GM18873 (cell line): Measurements from ENCODE around the gene TMEM151A.
"Not testable (repeated sequence)": the region's sequence is repeated elsewhere in the genome, so short reads cannot be mapped to it uniquely, and the experiment has no call there.

ENCODE experiments used
- ATAC-seq: cut with Tn5 transposase; IDR thresholded peaks from one replicate; pipeline ENCODE4 v1.9.1; 2021; ENCODE audit warnings: mild to moderate bottlenecking, moderate library complexity, moderate number of reproducible peaks; ENCODE audit not compliant: unreplicated experiment, low FRiP score

The TMEM151A gene

DNA sequence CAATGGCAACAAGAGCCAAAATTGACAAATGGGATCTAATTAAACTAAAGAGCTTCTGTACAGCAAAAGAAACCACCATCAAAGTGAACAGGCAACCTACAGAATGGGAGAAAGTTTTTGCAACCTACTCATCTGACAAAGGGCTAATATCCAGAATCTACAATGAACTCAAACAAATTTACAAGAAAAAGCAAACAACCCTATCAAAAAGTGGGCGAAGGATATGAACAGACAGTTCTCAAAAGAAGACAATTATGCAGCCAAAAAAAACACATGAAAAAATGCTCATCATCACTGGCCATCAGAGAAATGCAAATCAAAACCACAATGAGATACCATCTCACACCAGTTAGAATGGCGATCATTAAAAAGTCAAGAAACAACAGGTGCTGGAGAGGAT, 28.6 kb downstream of the TMEM151A start:
- ATAC-seq: not testable (repeated sequence)

DNA sequence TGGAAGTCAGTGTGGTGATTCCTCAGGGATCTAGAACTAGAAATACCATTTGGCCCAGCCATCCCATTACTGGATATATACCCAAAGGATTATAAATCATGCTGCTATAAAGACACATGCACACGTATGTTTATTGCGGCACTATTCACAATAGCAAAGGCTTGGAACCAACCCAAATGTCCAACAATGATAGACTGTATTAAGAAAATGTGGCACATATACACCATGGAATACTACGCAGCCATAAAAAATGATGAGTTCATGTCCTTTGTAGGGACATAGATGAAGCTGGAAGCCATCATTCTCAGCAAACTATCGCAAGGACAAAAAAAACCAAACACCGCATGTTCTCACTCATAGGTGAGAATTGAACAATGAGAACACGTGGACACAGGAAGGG, 29.1 kb downstream of the TMEM151A start:
- ATAC-seq: not testable (repeated sequence)

DNA sequence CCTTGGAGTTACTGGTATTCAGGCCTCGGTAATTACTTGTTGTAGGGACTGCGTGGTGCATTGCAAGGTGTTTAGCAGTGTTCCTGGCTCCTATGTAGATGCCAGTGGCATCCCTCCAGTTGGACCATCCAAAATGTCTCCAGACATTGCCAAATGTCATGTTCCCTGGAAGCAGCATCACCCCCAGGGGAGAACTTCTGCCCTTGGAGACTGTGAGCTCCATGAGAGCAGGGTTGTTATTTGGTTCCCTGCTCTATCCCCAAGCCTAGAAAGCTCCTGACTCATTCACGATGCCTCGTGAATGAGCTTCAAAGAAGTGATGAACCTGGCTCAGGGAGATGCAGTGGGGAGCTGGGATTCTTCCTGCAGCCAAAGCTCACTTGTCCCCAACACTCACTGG, 29.9 kb downstream of the TMEM151A start:
- no peak for ATAC-seq

DNA sequence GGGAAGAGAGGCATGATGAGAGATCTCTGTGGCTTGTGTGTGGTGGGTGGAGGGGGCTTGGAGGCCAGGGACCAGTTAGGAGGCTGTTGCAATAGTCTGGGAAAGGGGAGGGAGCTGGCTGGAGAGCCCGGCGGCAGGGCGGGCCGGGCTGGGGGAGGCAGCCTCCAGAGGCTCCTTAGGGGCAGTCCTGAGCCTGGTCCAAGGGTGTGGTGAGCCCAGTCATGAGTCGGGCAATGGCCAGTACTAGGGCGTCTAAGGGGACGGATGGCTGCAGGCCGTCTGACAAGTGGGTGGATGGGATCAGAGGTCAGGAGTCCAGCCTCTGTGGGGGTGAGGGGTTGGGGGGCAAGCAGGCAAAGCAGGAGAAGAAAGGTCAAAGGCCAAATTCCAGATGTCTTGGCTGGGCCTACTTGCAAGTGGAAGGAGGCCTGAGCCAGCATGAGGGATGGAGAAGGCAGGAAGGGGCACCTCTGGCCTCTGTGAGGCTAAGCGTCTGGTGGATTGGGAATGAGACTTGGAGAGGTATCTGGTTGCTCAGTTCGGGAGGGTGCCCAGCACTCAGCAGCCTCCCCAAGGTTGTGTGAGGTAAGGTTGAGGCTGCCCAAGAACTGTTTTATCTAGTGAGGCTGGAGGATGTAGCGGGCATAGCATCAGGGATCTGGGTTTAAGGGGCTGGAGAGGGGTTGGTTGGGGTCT, 31.2 kb downstream of the TMEM151A start:
- ATAC-seq: no peak

DNA sequence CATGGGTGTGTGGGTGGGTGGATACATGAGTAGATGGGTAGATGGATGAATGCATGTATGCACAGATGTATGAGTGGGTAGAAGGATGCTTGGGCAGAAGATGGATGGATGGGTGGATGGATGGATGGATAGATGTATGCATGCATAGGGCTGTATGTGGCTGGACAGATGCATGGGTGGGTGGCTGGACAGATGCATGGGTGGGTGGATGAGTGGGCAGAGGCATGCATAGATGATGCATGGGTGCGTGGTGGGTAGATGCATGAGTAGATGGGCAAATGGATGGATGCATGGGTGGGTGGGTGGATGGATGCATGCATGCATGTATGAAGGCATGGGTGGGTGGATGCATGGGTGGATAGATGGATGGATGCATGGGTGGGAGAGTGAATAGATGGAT, 32.0 kb downstream of the TMEM151A start:
- ATAC-seq: no peak

DNA sequence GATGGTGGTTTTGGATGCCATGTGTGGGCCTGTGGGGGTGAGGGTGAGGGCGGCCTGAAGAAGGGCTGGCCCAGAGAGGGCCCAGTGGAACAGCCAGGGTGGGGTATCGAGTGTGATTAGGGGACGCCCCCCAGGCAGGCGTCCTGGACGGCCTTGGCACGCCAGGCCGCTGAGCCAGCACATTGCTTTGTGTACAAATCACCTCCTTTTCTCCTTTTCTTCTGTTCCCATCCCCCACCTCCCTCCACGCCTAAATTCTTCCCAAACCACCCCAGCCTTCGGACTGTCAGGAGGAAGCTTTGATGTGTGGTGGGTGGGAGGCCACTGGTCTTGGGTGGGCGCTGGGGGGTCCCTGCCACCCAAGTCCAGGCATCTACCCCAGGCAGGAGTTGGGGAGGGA, 33.0 kb downstream of the TMEM151A start:
- ATAC-seq: no peak

DNA sequence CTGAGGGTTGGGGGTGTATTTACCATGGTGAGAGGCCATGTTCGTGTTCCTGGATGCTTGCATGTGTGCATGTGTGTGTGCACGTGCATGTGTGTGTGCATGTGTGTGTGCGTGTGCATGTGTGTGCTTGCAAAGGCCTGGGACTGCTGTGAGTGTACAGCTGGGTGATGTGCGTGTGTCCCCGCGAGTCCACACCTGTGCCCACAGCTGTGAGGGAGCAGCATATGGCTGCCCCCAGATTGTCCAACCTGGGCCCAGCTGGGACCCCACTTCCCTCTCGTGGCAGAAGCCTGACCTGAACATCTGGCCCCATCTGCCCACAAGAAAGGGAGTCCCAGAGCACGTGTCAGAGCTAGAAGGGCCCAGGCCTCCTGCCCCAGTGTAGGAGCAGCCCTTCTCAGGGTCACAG, 33.6 kb downstream of the TMEM151A start:
- no peak for ATAC-seq

DNA sequence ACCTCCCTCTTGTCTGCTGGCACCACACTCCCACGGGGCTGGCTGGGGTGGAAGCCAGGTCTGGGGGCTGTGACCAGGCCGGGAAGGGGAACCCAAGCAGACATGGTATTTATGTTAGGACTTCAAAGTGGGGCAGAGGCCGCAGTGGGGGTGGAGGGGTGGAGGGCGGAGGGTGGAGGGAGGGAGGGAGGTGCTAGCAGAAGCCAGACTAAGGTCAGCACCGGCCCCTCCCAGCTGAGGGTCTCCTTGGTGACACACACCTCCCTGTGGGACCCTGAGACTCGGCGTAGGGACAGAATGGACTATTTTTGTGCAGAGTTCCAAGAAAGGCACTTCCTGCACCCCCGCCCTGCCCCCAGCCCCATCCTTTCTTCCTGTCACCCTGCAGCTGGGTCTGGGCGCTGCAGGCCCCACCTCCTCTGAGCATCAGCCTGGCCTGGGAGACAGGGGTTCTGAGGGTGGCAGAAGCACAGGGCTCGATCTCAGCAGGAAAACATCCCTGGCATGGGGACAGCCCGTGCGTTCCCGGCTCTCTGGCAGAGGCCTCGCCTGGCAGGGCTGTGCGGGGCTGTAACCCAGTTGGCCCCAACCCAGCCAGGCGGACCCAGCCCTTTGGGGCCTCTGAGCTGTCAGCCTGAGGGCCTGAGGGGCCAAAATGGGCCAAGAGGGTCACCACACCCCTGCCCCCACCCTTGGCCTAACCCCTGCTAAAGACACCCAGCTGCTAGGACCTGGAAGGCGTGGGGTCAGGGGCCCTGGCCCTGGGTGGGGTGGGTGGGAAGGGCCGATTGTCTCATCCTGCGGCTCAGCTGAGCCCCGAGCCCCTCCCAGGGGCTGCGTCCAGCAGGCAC, 34.8 kb downstream of the TMEM151A start:
- ATAC-seq: no peak

DNA sequence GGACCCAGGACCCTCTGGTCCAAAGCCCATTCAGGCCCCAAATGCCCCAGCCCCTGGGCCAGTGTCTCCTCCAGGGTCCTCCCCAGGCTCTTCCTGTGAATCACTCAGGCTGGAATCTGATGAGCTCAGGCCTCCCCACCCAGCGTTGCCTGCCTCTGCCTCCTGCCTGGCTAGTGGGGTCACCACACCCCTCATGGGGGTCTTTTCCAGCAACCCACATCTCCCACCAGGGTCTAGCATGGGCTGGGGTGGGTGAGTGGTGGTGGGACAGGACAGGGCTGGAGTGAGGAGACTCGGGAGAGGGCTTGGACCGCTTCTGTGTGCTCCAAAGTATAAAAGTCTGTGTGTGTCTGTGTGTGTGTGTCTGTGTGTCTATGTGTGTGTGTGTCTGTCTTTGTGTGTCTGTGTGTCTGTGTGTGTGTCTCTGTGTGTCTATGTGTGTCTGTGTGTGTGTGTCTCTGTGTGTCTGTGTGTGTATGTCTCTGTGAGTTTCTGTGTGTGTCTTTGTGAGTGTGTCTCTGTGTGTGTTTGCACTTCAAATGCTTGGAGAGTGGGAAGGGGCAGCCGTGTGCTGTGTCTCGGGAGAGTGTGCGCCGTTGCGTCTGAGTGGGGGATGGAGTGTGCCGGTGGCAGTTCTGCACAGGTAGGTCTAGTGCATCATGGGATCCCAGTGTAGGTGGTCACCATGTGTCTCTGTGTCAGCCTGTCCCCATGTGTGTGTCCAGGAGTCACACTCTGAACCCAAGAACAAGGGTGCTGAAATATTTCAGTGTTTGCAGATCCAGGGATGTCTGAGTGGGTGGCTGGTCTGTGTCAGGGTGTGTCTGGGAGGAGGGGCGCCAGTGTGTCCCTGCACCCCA, 35.7 kb downstream of the TMEM151A start:
- no peak for ATAC-seq

DNA sequence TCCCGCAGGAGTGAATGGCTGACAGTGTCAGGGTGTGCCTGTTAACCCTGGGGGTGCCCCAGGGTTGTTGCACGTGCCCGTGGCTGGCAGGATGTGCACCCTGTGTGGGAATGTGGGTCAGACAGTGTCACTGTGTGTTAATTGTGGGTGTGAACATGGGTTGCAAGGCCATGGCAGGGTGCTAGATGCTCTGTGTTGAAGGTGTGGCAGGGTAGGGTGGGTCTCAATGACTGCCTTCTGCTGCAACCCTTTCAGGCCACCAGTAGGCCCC, 36.3 kb downstream of the TMEM151A start:
- no peak for ATAC-seq

DNA sequence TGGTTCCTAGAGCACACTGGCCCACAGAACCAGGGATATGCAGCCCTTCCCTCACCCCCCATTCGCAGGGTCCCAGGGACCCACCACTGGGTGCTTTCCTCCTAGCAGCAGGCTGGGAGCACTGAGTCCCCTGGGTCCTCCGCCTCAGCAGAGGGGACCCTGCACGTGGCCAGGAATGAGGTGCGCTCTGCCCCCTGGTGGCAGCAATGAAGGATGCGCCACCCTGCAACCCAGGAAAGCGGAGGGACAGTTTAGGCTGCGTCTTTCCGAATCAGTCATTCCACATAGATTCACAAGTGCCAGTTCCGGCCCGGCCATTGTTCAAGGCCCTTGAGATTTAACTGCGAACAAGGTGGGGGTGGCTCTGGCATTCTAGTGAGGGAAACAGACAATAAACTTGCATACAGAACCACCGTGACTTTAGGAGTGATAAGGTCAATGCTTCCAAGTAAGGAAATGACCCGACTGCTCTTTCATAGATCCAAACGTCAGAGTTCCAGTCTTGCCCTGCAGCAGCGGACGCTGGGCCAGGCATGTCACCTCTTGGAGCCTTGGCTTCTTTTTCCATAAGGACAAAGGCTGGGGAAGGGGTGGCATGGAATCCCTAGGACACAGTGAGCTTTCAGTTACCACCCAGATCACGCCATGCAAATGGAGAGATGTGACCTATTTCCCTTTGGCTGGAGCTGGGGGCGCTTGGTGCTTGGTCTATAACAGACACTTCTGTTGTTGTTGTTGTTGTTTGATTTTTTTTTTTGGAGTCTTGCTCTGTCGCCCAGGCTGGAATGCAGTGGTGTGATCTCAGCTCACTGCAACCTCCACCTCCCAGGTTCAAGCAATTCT, 36.8 kb downstream of the TMEM151A start:
- no peak for ATAC-seq

DNA sequence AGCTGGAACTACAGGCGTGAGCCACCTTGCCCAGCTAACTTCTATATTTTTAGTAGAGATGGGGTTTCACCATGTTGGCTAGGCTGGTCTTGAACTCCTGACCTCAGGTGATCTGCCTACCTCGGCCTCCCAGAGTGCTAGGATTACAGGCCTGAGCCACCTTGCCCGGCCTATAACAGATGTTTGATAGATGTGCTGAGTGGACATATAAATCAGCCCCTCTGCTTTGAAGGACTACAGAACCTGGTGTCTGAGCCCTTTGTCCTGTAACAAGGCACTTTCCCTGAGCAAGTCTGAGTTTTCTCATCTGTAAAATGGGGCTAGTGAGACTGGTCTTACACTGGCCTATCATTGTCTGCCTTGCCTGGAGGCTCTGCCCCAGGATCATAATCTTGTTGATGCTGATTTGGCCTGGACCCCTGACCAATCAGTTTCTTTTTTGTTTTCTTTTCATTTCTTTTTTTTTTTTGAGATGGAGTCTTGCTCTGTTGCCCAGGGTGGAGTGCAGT, 37.5 kb downstream of the TMEM151A start:
- no peak for ATAC-seq

DNA sequence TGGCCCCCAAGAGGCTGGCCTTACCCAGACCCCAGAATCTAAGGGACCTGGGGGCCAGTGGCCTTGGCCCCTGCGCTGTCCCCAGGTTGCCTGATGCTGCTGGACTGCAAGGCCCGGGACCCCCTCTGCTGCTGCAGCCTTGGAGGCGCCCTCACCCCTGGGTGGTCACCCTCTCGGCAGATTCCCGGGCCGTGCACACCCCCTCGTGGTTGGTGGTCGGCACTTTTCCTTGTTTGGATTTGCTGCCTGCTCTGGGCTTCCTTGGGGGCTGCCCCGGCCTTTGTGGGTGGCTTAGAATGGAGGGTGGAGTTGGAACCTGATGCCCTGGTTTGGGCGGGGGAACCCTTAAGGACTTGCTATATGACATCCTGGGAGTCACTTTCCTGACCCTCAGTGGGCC, 39.2 kb downstream of the TMEM151A start:
- ATAC-seq: no peak

DNA sequence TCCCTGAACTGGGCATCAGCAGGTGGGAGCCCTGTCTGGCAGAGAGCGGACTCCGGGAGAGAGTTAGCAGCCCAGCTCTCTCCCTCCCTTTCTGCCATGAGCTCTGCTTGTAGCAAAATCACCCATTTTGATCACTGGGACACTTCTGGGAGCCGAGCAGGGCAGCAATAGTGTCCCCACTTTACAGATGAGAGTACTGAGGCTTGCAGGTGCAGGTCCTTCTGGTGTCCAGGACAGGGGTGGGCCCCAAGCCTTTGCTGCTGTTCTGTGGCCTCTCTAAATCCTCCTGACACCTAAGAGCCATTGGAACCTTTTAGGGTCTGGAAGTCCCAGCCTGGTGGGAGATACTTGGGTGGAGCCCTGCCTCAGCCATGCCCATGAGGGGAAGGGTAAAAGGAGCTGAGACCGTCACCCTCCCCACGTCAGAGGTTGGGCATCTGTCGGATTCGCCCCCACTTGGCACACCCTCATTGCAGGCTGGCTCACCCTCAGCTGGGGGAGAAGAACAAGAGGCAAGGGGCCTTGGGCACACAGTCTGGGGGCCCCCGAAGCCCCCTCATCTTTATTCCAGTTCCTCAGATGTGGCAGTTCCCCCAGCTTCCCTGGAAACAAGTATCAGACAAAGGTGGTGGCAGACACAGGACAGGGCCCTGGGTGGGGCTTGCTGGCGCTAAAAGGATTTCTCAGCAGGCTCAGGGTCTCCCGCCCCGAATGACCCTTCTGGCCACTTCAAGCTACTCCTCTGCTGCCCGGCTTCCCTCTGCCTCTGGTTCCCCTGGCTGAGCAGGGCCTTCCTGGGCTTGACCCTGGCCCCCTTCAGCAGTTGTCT, 40.1 kb downstream of the TMEM151A start:
- ATAC-seq: no peak

DNA sequence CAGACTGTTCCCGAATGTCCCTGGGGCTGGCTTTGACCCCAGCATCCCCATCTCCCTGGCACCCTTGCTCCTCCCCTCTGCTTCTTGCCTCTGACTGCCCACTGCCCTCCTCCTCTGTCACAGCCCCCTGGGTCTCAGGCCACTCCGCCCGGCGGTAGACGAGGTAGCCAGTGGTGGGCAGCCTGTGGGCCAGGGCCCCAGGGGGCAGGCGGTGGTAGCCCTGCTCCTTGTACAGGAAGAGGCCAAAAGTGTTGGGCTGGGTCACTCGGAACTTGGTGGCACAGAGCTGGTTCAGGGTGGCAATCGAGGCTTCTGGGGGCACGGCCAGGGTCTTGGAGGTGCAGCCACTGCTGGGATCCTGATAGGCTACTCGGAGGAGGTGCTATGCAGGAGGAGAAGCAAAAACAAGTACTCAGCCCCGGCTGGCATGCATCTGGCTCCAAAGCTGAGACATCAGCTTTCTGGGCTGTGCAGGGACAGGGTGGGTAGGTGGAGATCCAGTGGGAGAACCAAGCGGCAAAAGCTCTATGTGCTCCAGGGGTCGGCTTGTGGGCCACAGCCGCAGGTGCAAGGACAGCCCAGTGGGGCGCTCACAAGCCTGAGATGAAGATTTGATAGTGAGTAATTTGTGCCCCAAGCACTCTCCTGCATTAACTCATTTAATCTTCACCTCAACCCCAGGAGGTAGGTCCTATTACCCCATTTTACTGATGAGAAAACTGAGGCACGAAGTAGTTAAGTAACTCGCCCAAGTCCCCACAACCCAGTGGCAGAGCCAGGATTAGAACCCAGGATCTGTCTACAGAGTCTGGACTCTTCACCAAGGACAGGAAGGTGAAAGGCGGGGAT, 40.9 kb downstream of the TMEM151A start:
- no peak for ATAC-seq

DNA sequence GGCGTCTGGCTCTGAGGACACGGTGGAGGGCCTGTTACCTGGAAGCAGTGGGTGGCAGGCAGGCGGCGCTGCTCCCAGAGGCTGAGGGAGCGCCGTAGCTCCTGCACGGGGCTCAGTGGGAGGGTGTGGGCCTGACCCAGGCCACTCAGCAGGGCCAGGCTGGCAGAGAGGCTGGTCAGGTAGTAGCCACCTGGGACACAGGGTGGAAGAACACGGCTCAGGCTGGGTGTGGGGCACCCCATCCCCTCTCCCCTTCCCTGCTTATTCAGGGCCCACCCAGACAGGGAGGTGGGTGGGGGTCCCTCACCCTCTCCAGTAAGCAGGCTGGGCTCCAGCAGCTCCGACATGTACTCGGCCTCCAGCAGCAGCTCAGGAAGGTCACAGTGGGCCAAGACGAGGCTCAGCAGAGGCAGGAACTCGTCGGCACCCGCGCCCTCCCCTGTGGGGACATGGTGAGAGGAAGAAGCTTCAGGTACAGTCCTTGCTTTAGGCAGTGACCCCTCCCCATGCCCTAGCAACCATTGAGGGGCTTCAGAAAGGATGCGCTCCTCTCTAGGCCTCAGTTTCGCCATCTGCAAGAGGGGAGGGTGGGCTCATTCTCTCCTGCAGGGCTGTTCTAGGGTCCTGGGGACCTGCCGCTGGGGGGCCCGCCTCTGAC, 41.7 kb downstream of the TMEM151A start:
- ATAC-seq: no peak

DNA sequence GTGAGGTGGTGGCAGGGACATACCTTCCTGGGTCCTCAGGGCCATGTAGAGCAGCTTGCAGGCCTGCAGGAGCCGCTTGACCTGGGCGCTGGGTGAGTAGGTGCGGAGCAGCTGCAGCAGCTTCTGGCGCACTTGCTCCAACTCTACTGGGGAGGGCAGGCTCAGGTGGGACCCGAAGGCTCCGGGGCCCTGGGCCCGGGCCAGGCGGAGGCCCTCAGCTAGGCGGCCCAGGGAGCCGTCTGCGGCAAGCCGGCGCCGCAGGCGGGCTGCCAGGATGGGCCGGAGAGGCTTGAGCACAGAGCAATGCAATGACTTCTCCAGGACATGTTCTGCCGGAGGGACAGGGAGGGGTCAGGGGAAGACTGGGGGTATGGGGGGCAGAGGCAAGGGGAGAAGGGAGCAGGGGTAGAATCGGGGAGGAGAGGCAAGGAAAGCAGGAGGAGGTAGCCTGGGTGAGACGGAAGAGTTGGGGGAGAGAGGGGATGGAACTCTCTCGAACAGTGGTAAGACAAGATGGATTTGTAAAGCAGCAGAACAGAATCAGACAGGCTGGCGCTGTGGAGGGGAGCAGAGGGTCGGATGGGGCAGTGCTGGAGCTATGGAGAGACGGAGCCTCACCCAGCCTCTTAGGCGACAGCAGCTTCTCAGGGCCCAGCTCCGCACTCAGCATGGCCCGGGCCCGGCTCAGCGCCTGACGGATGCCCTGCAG, 42.4 kb downstream of the TMEM151A start:
- no peak for ATAC-seq
